Caco-2 (cell line): ENCODE data around the gene TCEAL7. TPM values are rescaled to one million over a fixed set of nuclear protein-coding genes. Genes with fewer than 3 reads are reported as not detected.

Source experiments
- BruUV-seq: library from RNA; stranded (reverse); fragments of 400-500 nt; replicated peaks from 2 replicates; lab custom pipeline; 2021; lab: Mats Ljungman, UMichigan
- CTCF ChIA-PET: fragments of 300-600 bp; sonication (Branson Sonifier 250); formaldehyde crosslinking; loops from one replicate; lab custom pipeline; 2022; ENCODE audit warnings: antibody characterized with exemption; lab: Charles Lee
- POLR2A ChIA-PET: fragments of 300-600 bp; sonication (Branson Sonifier 250); formaldehyde crosslinking; loops from one replicate; lab custom pipeline; 2022; ENCODE audit warnings: antibody characterized with exemption; lab: Charles Lee
- DNase-seq, 2 experiments: peaks; one replicate each; pipeline versions ENCODE4 v3.0.0 to v3.0.0-alpha.2; 2020 to 2022
- H3K27me3 ChIP-seq: replicated peaks from 2 replicates; pipeline ENCODE4 v1.6.0; 2011; ENCODE audit warnings: low read length; ENCODE audit not compliant: control insufficient read depth, insufficient read depth
- H3K36me3 ChIP-seq: 2 replicates; pipeline ENCODE4 v1.5.1; 2011; ENCODE audit warnings: low read length; ENCODE audit not compliant: control insufficient read depth, insufficient read depth
- H3K4me1 ChIP-seq: fragments of 250-450 bp; sonication (Bioruptor Pico); 2 replicates; pipeline ENCODE4 v1.5.1; 2020; ENCODE audit warnings: mild to moderate bottlenecking
- H3K4me3 ChIP-seq: 2 replicates; pipeline ENCODE4 v1.5.1; 2011; ENCODE audit warnings: low read depth, mild to moderate bottlenecking, control low read depth, low read length
- H3K9me3 ChIP-seq: fragments of 250-450 bp; sonication (Bioruptor Pico); 2 replicates; pipeline ENCODE4 v1.5.1; 2020; ENCODE audit warnings: mild to moderate bottlenecking, moderate library complexity
- H3K27ac Mint-ChIP-seq: one replicate; pipeline ENCODE4 v1.8.0; 2022; ENCODE audit warnings: mixed read lengths; ENCODE audit not compliant: unreplicated experiment
- H3K27me3 Mint-ChIP-seq: one replicate; pipeline ENCODE4 v1.8.0; 2022; ENCODE audit warnings: mixed read lengths; ENCODE audit not compliant: insufficient read depth, unreplicated experiment
- H3K36me3 Mint-ChIP-seq: one replicate; pipeline ENCODE4 v1.8.0; 2022; ENCODE audit warnings: mild to moderate bottlenecking, mixed read lengths; ENCODE audit not compliant: insufficient read depth, unreplicated experiment
- H3K4me1 Mint-ChIP-seq: one replicate; pipeline ENCODE4 v1.8.0; 2022; ENCODE audit warnings: low read depth, mixed read lengths; ENCODE audit not compliant: unreplicated experiment
- H3K4me3 Mint-ChIP-seq: one replicate; pipeline ENCODE4 v1.8.0; 2022; ENCODE audit warnings: mild to moderate bottlenecking, moderate library complexity, mixed read lengths; ENCODE audit not compliant: unreplicated experiment
- H3K9me3 Mint-ChIP-seq: one replicate; pipeline ENCODE4 v1.8.0; 2022; ENCODE audit warnings: mixed read lengths; ENCODE audit not compliant: unreplicated experiment
- CTCF ChIP-seq, 2 experiments: fragments of 200-600 bp in 1 of 2; IDR thresholded peaks; 1 replicate in 1 of 2; 2 replicates in 1 of 2; pipeline versions ENCODE4 v1.5.1 to v1.8.0; 2011 to 2022; ENCODE audit warnings: antibody characterized with exemption in 1 of 2, control low read depth in 1 of 2, inconsistent platforms in 1 of 2, low read depth in 1 of 2, low read length in 1 of 2, mild to moderate bottlenecking in 1 of 2, moderate library complexity in 1 of 2; ENCODE audit not compliant: insufficient read depth in 1 of 2, severe bottlenecking in 1 of 2, unreplicated experiment in 1 of 2
- intact Hi-C: fragments of 100-400 bp; cut with micrococcal nuclease; formaldehyde crosslinking; loops from one replicate; pipeline ENCODE4 v1.10.0; 2022; ENCODE audit not compliant: unreplicated experiment
- total RNA-seq: library from RNA; stranded (reverse); gene quantifications from 2 replicates; pipeline ENCODE4 v1.2.3, GENCODE V29; 2022

The TCEAL7 gene
- total RNA-seq, 1 experiment from 2014 or later: not detected

GRCh38 chrX:103344606-103345005 is 14.6 kb downstream of the TCEAL7 start:
- ChIA-PET CTCF (no interaction called here), POLR2A (no interaction called here)
- no TSS peak for BruUV-seq
- H3K27ac Mint-ChIP-seq: no peak overlapping the region
- H3K36me3 Mint-ChIP-seq: peaks cover 5% of the 10 kb centered on the region
- H3K4me3 ChIP-seq: no peak overlapping the region
- no peak overlapping the region for H3K4me3 Mint-ChIP-seq
- H3K36me3 ChIP-seq: no peaks in the 10 kb centered on the region
- no peaks in the 10 kb centered on the region for H3K4me1 ChIP-seq
- H3K9me3 Mint-ChIP-seq: no peaks in the 10 kb centered on the region
- H3K4me1 Mint-ChIP-seq: peaks cover 6% of the 10 kb centered on the region
- TF ChIP-seq CTCF (IDR thresholded peaks at IDR 0.05; ENCODE audit: insufficient read depth in 1 of 2, low read depth in 1 of 2, low read length in 1 of 2, severe bottlenecking in 1 of 2, unreplicated experiment in 1 of 2): no peak
- intact Hi-C loops: loop anchor here (5.0 kb wide), 2 partner anchors 33 to 103 kb away; partner anchors contain the start of gene BEX3
- H3K9me3 ChIP-seq: no peaks in the 10 kb centered on the region
- no peaks in the 10 kb centered on the region for H3K27me3 ChIP-seq
- DNase-seq: no peak
- H3K27me3 Mint-ChIP-seq: no peaks in the 10 kb centered on the region

- no peaks in the 10 kb centered on the region for H3K9me3 Mint-ChIP-seq
- peaks cover 4% of the 10 kb centered on the region for H3K4me1 Mint-ChIP-seq
- Histone ChIP-seq H3K4me3 (no peak overlapping the region), H3K4me1 (0 out of 2 replicates have a peak, but pooled peaks cover 9% of the 10 kb centered on the region), H3K36me3 (no peaks in the 10 kb centered on the region), H3K27me3 (no peaks in the 10 kb centered on the region), H3K9me3 (no peaks in the 10 kb centered on the region)
- no peak overlapping the region for H3K27ac Mint-ChIP-seq
- DNase-seq: no peak
- H3K4me3 Mint-ChIP-seq: no peak overlapping the region
- intact Hi-C loops: no loop called here
- no peak for TF ChIP-seq CTCF (IDR thresholded peaks at IDR 0.05; ENCODE audit: insufficient read depth in 1 of 2, low read depth in 1 of 2, low read length in 1 of 2, severe bottlenecking in 1 of 2, unreplicated experiment in 1 of 2)
- ChIA-PET CTCF (no interaction called here), POLR2A (no interaction called here)
- no peaks in the 10 kb centered on the region for H3K27me3 Mint-ChIP-seq
- peaks cover 5% of the 10 kb centered on the region for H3K36me3 Mint-ChIP-seq
- no TSS peak for BruUV-seq
Observed at GRCh38 chrX:103347682-103348397, 17.8 kb downstream of the TCEAL7 start.

GRCh38 chrX:103356130-103356798 is 26.2 kb downstream of the TCEAL7 start, which contains the start of gene TCEAL9:
TCEAL9 (plus strand) TSS chrX:103356506; CDS start chrX:103357685, 1,179 bp downstream.
- CTCF ChIA-PET: interaction anchor here (0.8 to 1.1 kb wide), 2 partner anchors 13 to 108 kb away, joined by 3 read pairs; no protein-coding TSS in a partner anchor

More at GRCh38 chrX:103356130-103356798, 26.2 kb downstream of the TCEAL7 start, which contains the start of gene TCEAL9:
- POLR2A ChIA-PET: interaction anchor here (0.5 to 1.6 kb wide), 3 partner anchors 21 to 91 kb away, joined by 4 to 12 read pairs (median 6); partner anchors contain the start of gene BEX3
- no peaks in the 10 kb centered on the region for H3K9me3 ChIP-seq
- Mint-ChIP-seq H3K9me3 (no peaks in the 10 kb centered on the region), H3K27ac (peak within 1 kb of the TSS; percentile 73), H3K36me3 (peaks cover 22% of the 10 kb centered on the region), H3K27me3 (no peaks in the 10 kb centered on the region), H3K4me1 (no peaks in the 10 kb centered on the region), H3K4me3 (peak within 1 kb of the TSS; percentile 83)
- BruUV-seq: no TSS peak
- H3K27me3 ChIP-seq: no peaks in the 10 kb centered on the region
- peak; percentile 36 to 65 for DNase-seq
- H3K4me3 ChIP-seq: peak within 1 kb of the TSS; percentile 44
- no peaks in the 10 kb centered on the region for H3K36me3 ChIP-seq
- peaks cover 11% of the 10 kb centered on the region for H3K4me1 ChIP-seq
- TF ChIP-seq CTCF (IDR thresholded peaks at IDR 0.05; ENCODE audit: insufficient read depth in 1 of 2, low read depth in 1 of 2, low read length in 1 of 2, severe bottlenecking in 1 of 2, unreplicated experiment in 1 of 2): no peak
- intact Hi-C loops: no loop called here
